ENCODE results near the gene OSBP2.

The OSBP2 gene

DNA sequence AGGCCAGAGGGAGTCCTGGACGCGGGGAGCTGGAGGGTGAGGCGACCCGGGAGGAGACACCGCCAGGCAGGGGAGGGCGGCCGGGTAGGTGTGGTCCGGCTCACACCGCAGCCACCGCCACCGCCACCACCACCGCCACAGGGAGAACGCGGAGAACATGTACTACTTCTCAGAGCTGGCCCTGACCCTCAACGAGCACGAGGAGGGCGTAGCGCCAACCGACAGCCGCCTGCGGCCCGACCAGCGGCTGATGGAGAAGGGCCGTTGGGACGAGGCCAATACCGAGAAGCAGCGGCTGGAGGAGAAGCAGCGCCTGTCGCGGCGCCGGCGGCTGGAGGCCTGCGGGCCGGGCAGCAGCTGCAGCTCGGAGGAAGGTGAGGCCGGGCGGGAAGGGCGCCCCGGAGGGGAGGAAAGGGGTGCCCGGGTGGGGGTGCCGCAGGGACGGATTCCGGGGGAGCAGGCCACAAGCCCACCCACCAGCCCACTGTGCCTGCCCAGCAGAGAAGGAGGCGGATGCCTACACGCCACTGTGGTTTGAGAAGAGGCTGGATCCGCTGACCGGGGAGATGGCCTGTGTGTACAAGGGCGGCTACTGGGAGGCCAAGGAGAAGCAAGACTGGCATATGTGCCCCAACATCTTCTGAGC lies 211.1 kb downstream of the OSBP2 start:
- DNase-seq (ENCODE audit: low read depth) = no peak

- no peak for DNase-seq (ENCODE audit: low read depth)
Observed at GRCh38 chr22:30906411-30906810, 211.7 kb downstream of the OSBP2 start.

- DNase-seq (ENCODE audit: low read depth) = no peak
Observed at GRCh38 chr22:30906946-30907345, 212.3 kb downstream of the OSBP2 start.

GRCh38 chr22:30908051-30908461 lies 213.4 kb downstream of the OSBP2 start:
- no peak for DNase-seq (ENCODE audit: low read depth)

DNA sequence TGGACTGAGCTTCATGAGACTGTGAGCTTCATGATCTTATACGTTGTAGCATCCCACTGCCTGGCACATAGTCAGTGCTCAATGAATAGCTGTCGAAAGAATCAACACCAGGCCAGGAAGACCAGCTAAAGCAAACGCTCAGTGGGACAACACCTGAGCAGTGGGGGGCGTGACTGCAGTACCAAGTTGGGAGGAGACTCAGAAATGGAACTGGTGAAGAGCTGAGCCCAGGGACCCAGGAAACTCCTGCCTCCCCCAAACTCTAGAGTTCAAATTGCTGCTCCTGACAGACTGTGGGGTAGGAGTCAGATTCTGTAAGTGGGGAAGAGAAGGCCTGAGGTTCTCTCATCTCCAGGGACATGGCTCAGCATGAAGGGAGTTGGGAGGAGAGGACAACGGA lies 214.6 kb downstream of the OSBP2 start:
- no peak for DNase-seq (ENCODE audit: low read depth)

- DNase-seq (ENCODE audit: low read depth) = no peak
Observed at GRCh38 chr22:30910358-30910757, 215.7 kb downstream of the OSBP2 start.

DNA sequence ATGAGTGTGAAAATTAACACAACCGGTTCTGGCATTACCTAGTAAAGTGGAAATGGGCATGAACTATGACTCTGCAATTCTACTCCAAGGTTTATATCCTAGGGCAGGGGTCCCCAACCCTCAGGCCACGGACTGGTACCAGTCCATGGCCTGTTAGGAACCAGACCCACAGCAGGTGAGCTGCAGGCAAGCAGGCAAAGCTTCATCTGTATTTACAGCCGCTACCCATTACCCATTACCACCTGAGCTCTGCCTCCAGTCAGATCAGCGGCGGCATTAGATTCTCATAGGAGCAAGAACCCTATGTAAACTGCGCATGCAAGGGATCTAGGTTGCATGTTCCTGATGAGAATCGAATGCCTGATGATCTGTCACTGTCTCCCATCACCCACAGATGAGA lies 224.1 kb downstream of the OSBP2 start:
- DNase-seq (ENCODE audit: low read depth) = no peak

GRCh38 chr22:30919973-30920372 lies 225.3 kb downstream of the OSBP2 start:
- DNase-seq (ENCODE audit: low read depth) = no peak

DNA sequence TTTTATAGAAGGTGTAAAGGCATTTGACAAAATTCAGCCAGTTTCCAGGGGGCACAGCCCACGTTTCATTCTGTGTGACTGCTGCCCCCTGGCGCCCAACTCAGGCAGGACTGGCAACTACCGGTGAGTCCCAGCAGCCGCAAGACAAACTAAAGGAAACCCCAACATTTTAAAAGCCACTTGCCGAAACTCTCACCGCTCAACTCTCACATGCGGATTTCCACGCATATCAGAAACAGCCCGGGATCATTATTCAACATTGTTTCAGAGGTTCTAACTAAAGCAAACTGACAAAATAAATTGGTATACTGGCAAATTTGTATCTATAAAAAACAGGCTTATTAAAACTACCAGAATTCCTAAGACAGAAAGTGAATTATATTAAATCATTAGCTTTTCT lies 225.7 kb downstream of the OSBP2 start:
- peak; percentile 83 for DNase-seq (ENCODE audit: low read depth)

DNA sequence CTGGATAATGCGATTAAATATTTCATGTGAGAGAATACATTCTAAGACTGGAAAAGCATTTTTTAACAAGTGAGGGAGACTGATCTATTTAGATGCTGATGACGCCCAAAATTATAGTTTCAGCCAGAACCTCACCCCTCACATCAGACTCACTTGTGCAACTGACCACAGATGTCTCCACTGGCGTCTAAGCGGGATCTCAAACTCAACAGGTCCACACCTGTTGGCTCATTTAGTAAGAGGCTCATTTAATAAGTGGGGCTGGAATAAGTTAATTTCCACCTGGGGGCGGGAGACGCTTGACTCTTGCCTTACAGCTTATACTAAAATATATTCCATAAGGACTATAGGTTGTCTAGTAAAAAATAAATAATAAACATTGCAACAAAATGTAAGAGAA lies 226.4 kb downstream of the OSBP2 start:
- no peak for DNase-seq (ENCODE audit: low read depth)

GRCh38 chr22:30922151-30922611 lies 227.5 kb downstream of the OSBP2 start:
- peak; percentile 68 for DNase-seq (ENCODE audit: low read depth)

DNA sequence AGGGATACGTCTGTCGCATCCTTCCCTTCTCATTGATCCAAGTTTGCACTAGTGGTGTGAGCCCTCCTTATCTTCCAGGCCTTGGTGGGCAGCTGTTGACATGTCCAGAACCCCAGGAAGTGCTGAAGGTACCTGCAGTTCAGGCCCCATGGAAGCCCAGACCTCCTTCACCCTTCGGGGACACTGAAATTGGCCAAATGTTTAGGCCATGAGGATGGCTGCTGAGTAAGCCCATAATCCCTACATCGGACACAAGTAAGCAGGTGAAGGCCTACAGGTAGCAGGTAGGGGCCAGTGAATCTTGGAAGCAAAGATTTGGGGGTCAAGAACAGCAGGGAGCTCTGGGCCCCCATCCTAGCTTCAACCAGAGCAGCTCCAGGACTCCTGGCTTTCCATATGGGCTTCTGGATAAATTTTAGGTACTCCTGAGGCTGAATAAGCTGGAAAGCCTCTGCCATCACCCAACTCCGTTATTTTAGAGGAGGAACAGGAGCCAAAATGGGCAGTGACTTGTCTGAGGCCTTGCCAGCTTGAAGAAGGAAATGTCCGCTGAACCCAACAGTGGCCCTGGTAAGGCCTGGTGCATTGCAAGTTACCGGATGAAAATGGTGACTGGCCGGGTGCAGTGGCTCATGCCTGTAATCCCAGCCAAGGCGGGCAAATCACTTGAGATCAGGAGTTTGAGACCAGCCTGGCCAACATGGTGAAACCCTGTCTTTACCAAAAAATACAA lies 228.7 kb downstream of the OSBP2 start:
- DNase-seq (ENCODE audit: low read depth) = no peak

DNA sequence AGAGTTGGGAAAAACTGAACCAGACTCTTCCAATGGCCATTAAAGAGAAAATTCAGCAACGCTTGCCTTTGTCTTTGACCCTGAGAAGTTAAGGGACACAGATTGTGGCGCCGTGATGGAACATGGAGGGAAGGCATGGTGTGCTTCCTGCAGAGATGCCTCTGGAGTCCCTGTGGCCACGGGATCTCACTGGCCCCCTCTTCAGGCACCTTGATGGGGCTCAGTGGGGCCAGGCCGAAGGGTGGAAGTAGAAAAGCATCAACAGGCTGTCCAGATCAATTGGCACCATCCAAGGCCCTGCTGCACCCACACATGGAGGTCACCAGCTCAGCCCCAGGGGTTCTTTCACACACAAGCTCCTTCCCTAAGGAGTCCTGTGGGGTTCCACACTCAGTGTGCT lies 231.0 kb downstream of the OSBP2 start:
- DNase-seq (ENCODE audit: low read depth) = no peak

DNA sequence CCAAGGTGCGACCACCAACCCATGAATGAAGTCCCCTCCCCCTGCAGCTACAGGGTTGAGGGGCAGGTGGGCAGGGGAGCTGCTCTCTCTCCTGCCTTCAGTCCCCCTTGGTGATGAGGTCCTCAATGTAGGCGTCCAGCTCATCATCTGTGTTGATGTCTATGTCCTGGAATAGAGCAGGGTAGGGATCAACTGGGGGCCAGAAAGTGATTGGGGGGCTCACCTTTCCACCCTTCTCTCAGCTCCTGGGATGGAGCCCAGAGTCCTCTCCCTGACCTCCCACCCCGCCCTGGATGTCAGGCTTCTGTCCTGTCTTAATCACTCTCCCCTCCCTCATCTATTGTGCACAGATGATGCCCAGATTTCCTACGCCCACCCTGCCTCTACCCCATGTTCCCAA lies 232.0 kb downstream of the OSBP2 start:
- DNase-seq (ENCODE audit: low read depth) = no peak

DNA sequence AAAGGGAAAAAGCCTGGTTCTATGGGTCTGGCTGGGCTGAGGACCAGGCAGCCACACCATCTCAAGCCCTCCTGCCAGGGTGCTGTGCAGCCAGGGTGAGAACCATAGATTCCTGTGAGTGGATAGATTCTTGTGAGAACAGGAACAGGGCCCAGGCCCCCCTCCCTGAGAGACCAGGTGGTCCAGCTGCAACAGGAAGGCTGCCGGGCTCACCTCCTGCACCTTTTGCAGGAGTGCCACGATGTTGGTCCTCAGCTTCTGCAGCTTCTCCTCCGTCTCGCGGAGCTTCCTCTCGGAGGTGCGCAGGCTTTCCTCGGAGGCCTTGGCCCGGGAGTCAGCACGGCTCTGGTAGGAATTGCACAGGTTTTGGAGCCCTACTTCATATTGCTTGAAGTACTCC lies 233.1 kb downstream of the OSBP2 start:
- no peak for DNase-seq (ENCODE audit: low read depth)

GRCh38 chr22:30928401-30928800 lies 233.7 kb downstream of the OSBP2 start:
- no peak for DNase-seq (ENCODE audit: low read depth)

DNA sequence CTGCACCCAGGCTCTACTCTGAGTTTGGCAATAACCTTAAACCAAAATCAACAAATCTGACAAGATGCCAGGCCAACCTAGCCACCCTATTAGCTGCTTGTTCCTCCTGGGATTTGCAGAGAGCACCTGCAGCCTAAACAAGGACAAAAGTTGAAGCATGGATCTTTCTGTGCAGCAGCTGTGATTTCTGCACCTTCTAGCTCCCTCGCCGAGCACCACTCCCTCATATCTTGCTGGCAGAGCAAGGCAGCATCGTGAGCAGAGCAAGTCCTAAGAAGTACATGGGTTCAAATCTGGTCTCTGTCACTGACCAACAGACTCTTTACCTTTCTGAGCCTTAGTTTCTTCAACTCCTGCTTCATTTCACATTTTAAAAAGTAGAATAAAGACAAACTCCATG lies 235.6 kb downstream of the OSBP2 start:
- DNase-seq (ENCODE audit: low read depth) = no peak

DNA sequence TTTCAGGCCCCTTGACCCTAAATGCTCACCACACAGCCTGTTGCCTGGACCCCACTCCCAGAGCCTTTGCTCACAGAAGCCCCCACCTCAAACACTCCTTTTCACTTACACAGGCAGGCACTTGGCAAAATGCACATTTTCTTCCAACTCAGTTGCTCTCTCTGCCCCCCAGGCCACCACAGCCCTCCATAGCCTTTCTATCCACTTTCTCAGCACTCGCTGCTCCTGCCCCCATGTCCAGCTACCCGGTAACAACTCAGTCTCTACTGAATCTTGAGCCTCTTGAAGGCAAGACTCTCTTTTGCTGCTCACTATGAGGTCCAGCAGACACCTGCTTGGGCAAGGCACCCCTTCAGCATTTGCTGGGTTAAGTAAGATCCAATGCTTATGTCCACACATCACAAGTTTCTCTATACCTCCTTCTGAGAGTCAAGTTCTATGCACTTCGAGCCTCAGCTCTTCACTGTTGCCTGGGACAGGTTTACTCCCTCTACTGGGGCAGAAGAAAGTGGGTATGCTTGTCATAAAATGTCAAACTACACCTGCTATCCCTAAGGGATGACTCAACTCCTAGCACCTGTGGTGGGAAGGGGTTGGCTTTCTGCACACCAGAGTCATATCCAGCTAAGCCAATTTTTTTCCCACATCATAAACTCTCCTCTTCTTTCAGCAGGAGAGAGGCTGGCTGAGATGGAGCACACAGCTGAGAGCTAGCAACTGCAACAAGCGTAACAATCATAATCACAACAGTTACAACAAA lies 237.0 kb downstream of the OSBP2 start:
- no peak for DNase-seq (ENCODE audit: low read depth)

GRCh38 chr22:30932661-30933060 lies 238.0 kb downstream of the OSBP2 start:
- DNase-seq (ENCODE audit: low read depth) = no peak

DNA sequence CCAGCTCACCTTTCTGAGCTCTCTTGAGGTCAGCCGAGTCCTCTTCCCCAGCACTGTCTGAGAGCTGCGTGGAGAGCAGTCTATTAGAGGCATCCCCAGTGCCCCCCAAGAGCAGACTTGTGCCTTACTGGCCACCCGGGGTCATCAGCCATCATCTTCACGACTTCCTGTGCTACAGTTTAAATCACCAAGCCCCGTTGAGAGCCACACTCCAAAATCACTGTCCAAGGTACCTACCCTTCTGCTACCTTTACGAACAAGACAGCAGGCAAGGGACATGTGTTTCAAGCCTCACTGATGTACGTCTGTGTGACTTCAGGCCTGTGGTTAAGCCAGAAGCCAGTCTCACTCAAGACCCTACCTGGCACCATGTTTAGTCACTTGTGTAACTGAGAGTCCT lies 238.8 kb downstream of the OSBP2 start:
- no peak for DNase-seq (ENCODE audit: low read depth)

DNA sequence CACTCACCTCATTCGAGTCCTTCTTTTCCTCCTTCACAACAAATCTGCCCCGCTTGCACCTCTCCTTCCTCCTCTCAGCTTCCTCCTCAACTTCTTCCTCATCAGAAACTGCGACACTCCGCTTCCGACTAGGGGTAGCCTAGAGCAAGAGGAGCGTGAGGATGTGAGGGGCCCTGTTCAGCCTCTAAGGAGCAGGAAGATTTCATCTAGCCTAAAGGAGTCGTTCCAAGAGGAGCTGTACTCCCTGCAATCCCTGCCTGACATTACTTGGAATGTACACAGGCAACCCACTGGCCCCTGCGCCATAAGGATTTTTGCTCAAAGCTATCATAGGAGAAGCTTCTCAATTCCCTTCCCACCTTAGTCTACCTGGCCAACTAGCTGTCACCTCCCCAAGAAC lies 239.4 kb downstream of the OSBP2 start:
- no peak for DNase-seq (ENCODE audit: low read depth)

DNA sequence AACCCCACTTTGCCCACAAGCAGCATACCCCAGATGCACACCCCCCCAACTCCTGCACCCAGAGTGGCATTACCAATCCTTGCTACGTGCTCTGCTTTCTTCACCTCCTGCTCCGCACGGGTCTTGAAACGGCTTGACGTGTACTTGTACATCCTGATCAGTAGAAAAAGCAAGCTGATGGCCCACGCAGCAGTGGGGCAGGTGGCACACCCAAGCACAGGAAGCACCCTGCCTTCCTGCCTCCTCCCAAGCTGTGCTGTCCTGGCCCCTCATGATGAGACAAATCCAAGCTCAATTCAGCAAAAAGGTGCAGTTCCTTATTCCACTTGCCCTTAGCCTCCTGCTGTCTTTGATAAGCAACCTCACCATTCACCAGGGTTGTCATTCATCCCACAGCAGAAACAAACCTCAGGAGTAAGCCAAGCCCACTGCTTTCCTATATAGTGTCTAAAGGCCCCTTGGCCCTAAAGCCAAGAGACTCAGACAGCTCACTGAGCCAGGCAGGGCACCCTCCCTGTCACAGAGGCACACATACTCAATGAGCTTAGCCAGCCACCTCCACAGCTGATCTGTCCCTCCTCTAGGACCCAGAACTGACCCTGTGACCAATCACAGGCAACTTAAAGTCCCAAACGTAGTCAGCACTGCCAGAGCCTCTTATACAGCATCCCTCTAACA lies 246.2 kb downstream of the OSBP2 start:
- DNase-seq (ENCODE audit: low read depth) = peak; percentile 12

DNA sequence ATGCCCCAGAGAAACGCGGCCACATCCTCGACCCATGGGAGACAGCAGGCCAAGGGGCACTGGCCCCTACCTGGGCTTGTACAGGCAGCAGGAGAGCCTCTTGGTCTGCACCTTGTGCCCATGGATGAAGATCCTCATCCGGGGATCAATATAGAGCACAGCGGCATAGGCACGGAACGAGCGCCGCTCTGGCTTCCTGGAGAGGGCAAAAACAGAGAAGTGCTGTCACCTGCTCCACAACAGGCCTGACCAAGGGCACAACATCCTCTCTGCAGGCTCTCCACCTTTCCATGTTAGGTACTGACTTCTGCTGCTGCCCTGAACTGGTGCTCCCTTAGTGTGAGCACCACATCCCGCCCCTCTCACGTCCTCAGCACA lies 246.7 kb downstream of the OSBP2 start:
- DNase-seq (ENCODE audit: low read depth) = no peak
